ENCODE measurements around the gene CRAT. TPM values are rescaled to one million over a fixed set of nuclear protein-coding genes. Genes with fewer than 3 reads are reported as not detected.

The CRAT gene
- total RNA-seq, 1 experiment from 2014 or later: 10.1 TPM

GRCh38 chr9:129108083-129108804, 2.3 kb downstream of the CRAT start:
- intact Hi-C loops (cut with micrococcal nuclease; ENCODE audit: unreplicated experiment): no loop called here
- no TSS peak for BruUV-seq (replicated peaks)
- no peak overlapping the region for H3K27ac ChIP-seq (ENCODE audit: low read depth, low read length, poor library complexity, severe bottlenecking)
- ChIA-PET CTCF (interaction anchor here (0.6 kb wide), 1 partner anchor 16 kb away, joined by 5 read pairs; no protein-coding TSS in a partner anchor), POLR2A (ENCODE audit: low non-redundant PET) (no interaction called here)
- no peaks in the 10 kb centered on the region for H3K9me3 ChIP-seq (ENCODE audit: low read depth, low read length, poor library complexity, severe bottlenecking)
- no peak overlapping the region for H3K4me3 ChIP-seq (ENCODE audit: low read depth, low read length, poor library complexity, severe bottlenecking)
- no peak for TF ChIP-seq CTCF (conservative IDR thresholded peaks at IDR 0.05; ENCODE audit: low read depth, low read length)
- TF ChIP-seq EZH2 (IDR thresholded peaks at IDR 0.05; ENCODE audit: borderline replicate concordance, low read depth, low read length, poor library complexity, severe bottlenecking): no peak
- no peaks in the 10 kb centered on the region for H3K36me3 ChIP-seq (ENCODE audit: insufficient read depth, low read length, poor library complexity, severe bottlenecking)
- no peaks in the 10 kb centered on the region for H3K27me3 ChIP-seq (replicated peaks; ENCODE audit: insufficient read depth, low read depth, low read length, poor library complexity)
- H3K4me1 ChIP-seq (ENCODE audit: insufficient read depth, low read length, poor library complexity, severe bottlenecking): peaks cover 11% of the 10 kb centered on the region
- DNase-seq (ENCODE audit: low spot score): no peak

GRCh38 chr9:129107651-129108050, 2.9 kb downstream of the CRAT start:
- no peak for DNase-seq (ENCODE audit: low spot score)
- Histone ChIP-seq H3K27ac (ENCODE audit: low read depth, low read length, poor library complexity, severe bottlenecking) (no peak overlapping the region), H3K36me3 (ENCODE audit: insufficient read depth, low read length, poor library complexity, severe bottlenecking) (no peaks in the 10 kb centered on the region), H3K4me3 (ENCODE audit: low read depth, low read length, poor library complexity, severe bottlenecking) (no peak overlapping the region), H3K27me3 (replicated peaks; ENCODE audit: insufficient read depth, low read depth, low read length, poor library complexity) (no peaks in the 10 kb centered on the region), H3K4me1 (ENCODE audit: insufficient read depth, low read length, poor library complexity, severe bottlenecking) (peaks cover 11% of the 10 kb centered on the region), H3K9me3 (ENCODE audit: low read depth, low read length, poor library complexity, severe bottlenecking) (no peaks in the 10 kb centered on the region)
- BruUV-seq (replicated peaks): no TSS peak
- POLR2A ChIA-PET (ENCODE audit: low non-redundant PET): no interaction called here
- no peak for TF ChIP-seq CTCF (conservative IDR thresholded peaks at IDR 0.05; ENCODE audit: low read depth, low read length)
- TF ChIP-seq EZH2 (IDR thresholded peaks at IDR 0.05; ENCODE audit: borderline replicate concordance, low read depth, low read length, poor library complexity, severe bottlenecking): no peak
- CTCF ChIA-PET: interaction anchor here (0.6 kb wide), 1 partner anchor 16 kb away, joined by 5 read pairs; no protein-coding TSS in a partner anchor
- intact Hi-C loops (cut with micrococcal nuclease; ENCODE audit: unreplicated experiment): no loop called here

GRCh38 chr9:129105857-129106694, 4.5 kb downstream of the CRAT start:
- H3K27me3 ChIP-seq (replicated peaks; ENCODE audit: insufficient read depth, low read depth, low read length, poor library complexity): no peaks in the 10 kb centered on the region
- no peak for DNase-seq (ENCODE audit: low spot score)
- TF ChIP-seq EZH2 (IDR thresholded peaks at IDR 0.05; ENCODE audit: borderline replicate concordance, low read depth, low read length, poor library complexity, severe bottlenecking) (no peak), CTCF (conservative IDR thresholded peaks at IDR 0.05; ENCODE audit: low read depth, low read length) (no peak)
- BruUV-seq (replicated peaks): no TSS peak
- H3K4me3 ChIP-seq (ENCODE audit: low read depth, low read length, poor library complexity, severe bottlenecking): no peak overlapping the region
- CTCF ChIA-PET: no interaction called here
- no peak overlapping the region for H3K27ac ChIP-seq (ENCODE audit: low read depth, low read length, poor library complexity, severe bottlenecking)
- H3K36me3 ChIP-seq (ENCODE audit: insufficient read depth, low read length, poor library complexity, severe bottlenecking): no peaks in the 10 kb centered on the region
- H3K4me1 ChIP-seq (ENCODE audit: insufficient read depth, low read length, poor library complexity, severe bottlenecking): peaks cover 8% of the 10 kb centered on the region
- POLR2A ChIA-PET (ENCODE audit: low non-redundant PET): no interaction called here
- no peaks in the 10 kb centered on the region for H3K9me3 ChIP-seq (ENCODE audit: low read depth, low read length, poor library complexity, severe bottlenecking)
- intact Hi-C loops (cut with micrococcal nuclease; ENCODE audit: unreplicated experiment): no loop called here

All from A673 (cell line).